ENCODE measurements around the gene ASB17. TPM values are rescaled to one million over a fixed set of nuclear protein-coding genes. Genes with fewer than 3 reads are reported as not detected.

ASB17 gene
- total RNA-seq, 1 donor from 2014 or later = not detected

DNA sequence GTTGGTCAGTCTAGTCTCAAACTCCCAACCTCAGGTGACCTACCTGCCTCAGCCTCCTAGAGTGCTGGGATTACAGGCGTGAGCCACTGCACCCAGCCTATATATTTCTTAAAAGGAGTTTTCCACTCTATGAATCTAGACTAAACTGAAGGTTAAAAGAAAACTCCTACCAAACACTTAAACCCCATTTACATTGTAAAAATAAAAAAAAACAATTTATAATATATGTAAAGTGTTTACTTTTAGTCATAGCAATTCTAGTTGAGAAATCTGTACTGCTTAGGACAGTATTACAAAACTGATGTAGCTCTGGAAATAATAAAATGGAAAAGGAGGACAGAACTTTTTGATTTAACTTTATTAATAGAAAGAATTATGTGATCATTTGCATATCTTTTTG, 9.5 kb downstream of the ASB17 start:
- TF ChIP-seq, protein P1, sequence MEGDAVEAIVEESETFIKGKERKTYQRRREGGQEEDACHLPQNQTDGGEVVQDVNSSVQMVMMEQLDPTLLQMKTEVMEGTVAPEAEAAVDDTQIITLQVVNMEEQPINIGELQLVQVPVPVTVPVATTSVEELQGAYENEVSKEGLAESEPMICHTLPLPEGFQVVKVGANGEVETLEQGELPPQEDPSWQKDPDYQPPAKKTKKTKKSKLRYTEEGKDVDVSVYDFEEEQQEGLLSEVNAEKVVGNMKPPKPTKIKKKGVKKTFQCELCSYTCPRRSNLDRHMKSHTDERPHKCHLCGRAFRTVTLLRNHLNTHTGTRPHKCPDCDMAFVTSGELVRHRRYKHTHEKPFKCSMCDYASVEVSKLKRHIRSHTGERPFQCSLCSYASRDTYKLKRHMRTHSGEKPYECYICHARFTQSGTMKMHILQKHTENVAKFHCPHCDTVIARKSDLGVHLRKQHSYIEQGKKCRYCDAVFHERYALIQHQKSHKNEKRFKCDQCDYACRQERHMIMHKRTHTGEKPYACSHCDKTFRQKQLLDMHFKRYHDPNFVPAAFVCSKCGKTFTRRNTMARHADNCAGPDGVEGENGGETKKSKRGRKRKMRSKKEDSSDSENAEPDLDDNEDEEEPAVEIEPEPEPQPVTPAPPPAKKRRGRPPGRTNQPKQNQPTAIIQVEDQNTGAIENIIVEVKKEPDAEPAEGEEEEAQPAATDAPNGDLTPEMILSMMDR (IDR thresholded peaks at IDR 0.05; ENCODE audit: insufficient read depth, low read depth, low read length) = no peak
- no peak for TF ChIP-seq EZH2 (IDR thresholded peaks at IDR 0.05; ENCODE audit: insufficient read depth, low read length)
- no peaks in the 10 kb centered on the region for H3K9me3 Mint-ChIP-seq (ENCODE audit: unreplicated experiment)
- H3K4me1 Mint-ChIP-seq (ENCODE audit: low read depth, unreplicated experiment) = no peaks in the 10 kb centered on the region
- H3K9ac ChIP-seq (ENCODE audit: low read length) = no peak overlapping the region
- H3K9me3 ChIP-seq (ENCODE audit: insufficient read depth, low read depth, low read length) = no peaks in the 10 kb centered on the region
- H3K27ac ChIP-seq (ENCODE audit: low read depth, low read length) = no peak overlapping the region
- no peaks in the 10 kb centered on the region for H4K20me1 ChIP-seq (ENCODE audit: insufficient read depth, low read length)
- H3K4me3 ChIP-seq (ENCODE audit: insufficient read depth, low read depth, low read length) = no peak overlapping the region
- no peak overlapping the region for H2AFZ ChIP-seq (ENCODE audit: low read depth, low read length)
- no peaks in the 10 kb centered on the region for H3K27me3 Mint-ChIP-seq (ENCODE audit: low read depth, unreplicated experiment)
- no peaks in the 10 kb centered on the region for H3K79me2 ChIP-seq (ENCODE audit: insufficient read depth, low read length)
- no peaks in the 10 kb centered on the region for H3K36me3 Mint-ChIP-seq (ENCODE audit: low read depth, unreplicated experiment)
- H3K4me1 ChIP-seq (ENCODE audit: insufficient read depth, low read length) = no peaks in the 10 kb centered on the region
- FAIRE-seq = no peak
- H3K4me2 ChIP-seq (ENCODE audit: low read length) = no peak overlapping the region
- H3K27me3 ChIP-seq (ENCODE audit: insufficient read depth, low read length) = no peaks in the 10 kb centered on the region
- no peak overlapping the region for H3K4me3 Mint-ChIP-seq (ENCODE audit: unreplicated experiment)
- H3K27ac Mint-ChIP-seq (ENCODE audit: unreplicated experiment) = no peak overlapping the region
- no peaks in the 10 kb centered on the region for H3K36me3 ChIP-seq (ENCODE audit: insufficient read depth, low read length)
- no peak for DNase-seq (ENCODE audit: low read depth)

DNA sequence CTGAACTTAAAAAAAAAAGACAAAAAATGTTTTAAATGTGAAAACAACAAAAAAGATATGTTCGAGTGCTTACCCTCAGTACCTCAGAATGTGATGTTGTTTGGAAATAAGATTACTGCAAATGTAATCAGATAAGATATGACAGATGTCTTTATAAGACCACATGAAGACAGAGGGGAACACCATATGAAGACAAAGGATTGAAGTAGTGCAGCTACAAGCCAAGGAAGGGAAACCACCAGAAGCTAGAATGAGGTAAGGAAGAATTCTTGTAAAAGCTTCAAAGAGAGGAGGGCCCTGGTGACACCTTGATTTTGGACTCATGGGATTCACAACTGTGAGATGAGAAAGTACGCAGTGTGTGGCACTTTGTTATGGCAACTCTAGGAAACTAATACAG, 15.4 kb downstream of the ASB17 start:
- Mint-ChIP-seq H3K9me3 (ENCODE audit: unreplicated experiment) (no peaks in the 10 kb centered on the region), H3K4me1 (ENCODE audit: low read depth, unreplicated experiment) (no peaks in the 10 kb centered on the region), H3K27me3 (ENCODE audit: low read depth, unreplicated experiment) (peaks cover 5% of the 10 kb centered on the region), H3K36me3 (ENCODE audit: low read depth, unreplicated experiment) (no peaks in the 10 kb centered on the region), H3K4me3 (ENCODE audit: unreplicated experiment) (no peak overlapping the region), H3K27ac (ENCODE audit: unreplicated experiment) (no peak overlapping the region)
- Histone ChIP-seq H3K9me3 (ENCODE audit: insufficient read depth, low read depth, low read length) (no peaks in the 10 kb centered on the region), H3K36me3 (ENCODE audit: insufficient read depth, low read length) (no peaks in the 10 kb centered on the region), H3K27me3 (ENCODE audit: insufficient read depth, low read length) (no peaks in the 10 kb centered on the region), H3K79me2 (ENCODE audit: insufficient read depth, low read length) (no peaks in the 10 kb centered on the region), H3K27ac (ENCODE audit: low read depth, low read length) (no peak overlapping the region), H3K4me1 (ENCODE audit: insufficient read depth, low read length) (no peaks in the 10 kb centered on the region), H2AFZ (ENCODE audit: low read depth, low read length) (no peak overlapping the region), H3K9ac (ENCODE audit: low read length) (no peak overlapping the region), H4K20me1 (ENCODE audit: insufficient read depth, low read length) (no peaks in the 10 kb centered on the region), H3K4me3 (ENCODE audit: insufficient read depth, low read depth, low read length) (no peak overlapping the region), H3K4me2 (ENCODE audit: low read length) (no peak overlapping the region)
- no peak for FAIRE-seq
- TF ChIP-seq, protein P1 (IDR thresholded peaks at IDR 0.05; ENCODE audit: insufficient read depth, low read depth, low read length) = no peak
- TF ChIP-seq EZH2 (IDR thresholded peaks at IDR 0.05; ENCODE audit: insufficient read depth, low read length) = no peak
- no peak for DNase-seq (ENCODE audit: low read depth)

DNA sequence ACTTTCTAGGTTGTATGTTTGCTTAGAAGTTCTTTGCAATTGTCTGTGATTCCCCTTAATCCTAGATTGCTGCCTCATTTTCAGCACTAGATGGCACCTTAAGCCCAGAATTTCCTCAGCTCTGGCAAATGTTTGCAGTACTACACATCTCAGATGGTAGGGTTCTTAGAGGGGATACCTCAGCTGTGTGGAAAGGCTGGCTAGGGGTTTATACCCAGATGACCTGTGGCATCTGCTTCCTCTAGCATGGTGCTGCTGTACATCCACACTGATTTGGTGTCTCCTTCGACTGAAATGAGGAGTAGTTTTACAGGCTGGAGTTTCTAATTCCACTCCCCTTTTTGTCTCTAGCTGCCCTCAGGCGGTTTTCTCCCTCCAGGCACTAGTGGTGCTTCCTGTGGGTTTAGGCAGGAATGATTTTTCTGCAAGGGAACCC, 23.5 kb downstream of the ASB17 start:
- H3K36me3 ChIP-seq (ENCODE audit: insufficient read depth, low read length) = no peaks in the 10 kb centered on the region
- H2AFZ ChIP-seq (ENCODE audit: low read depth, low read length) = no peak overlapping the region
- Mint-ChIP-seq H3K9me3 (ENCODE audit: unreplicated experiment) (peaks cover 5% of the 10 kb centered on the region), H3K27ac (ENCODE audit: unreplicated experiment) (no peak overlapping the region), H3K4me3 (ENCODE audit: unreplicated experiment) (no peak overlapping the region), H3K27me3 (ENCODE audit: low read depth, unreplicated experiment) (no peaks in the 10 kb centered on the region), H3K36me3 (ENCODE audit: low read depth, unreplicated experiment) (no peaks in the 10 kb centered on the region), H3K4me1 (ENCODE audit: low read depth, unreplicated experiment) (no peaks in the 10 kb centered on the region)
- no peak overlapping the region for H3K4me3 ChIP-seq (ENCODE audit: insufficient read depth, low read depth, low read length)
- TF ChIP-seq, protein P1 (IDR thresholded peaks at IDR 0.05; ENCODE audit: insufficient read depth, low read depth, low read length) = peak; percentile 69
- TF ChIP-seq EZH2 (IDR thresholded peaks at IDR 0.05; ENCODE audit: insufficient read depth, low read length) = no peak
- FAIRE-seq (no peak), DNase-seq (ENCODE audit: low read depth) (peak; percentile 16)
- no peak overlapping the region for H3K4me2 ChIP-seq (ENCODE audit: low read length)
- no peaks in the 10 kb centered on the region for H3K79me2 ChIP-seq (ENCODE audit: insufficient read depth, low read length)
- no peaks in the 10 kb centered on the region for H3K9me3 ChIP-seq (ENCODE audit: insufficient read depth, low read depth, low read length)
- no peak overlapping the region for H3K9ac ChIP-seq (ENCODE audit: low read length)
- H4K20me1 ChIP-seq (ENCODE audit: insufficient read depth, low read length) = no peaks in the 10 kb centered on the region
- H3K27ac ChIP-seq (ENCODE audit: low read depth, low read length) = no peak overlapping the region
- no peaks in the 10 kb centered on the region for H3K27me3 ChIP-seq (ENCODE audit: insufficient read depth, low read length)
- H3K4me1 ChIP-seq (ENCODE audit: insufficient read depth, low read length) = no peaks in the 10 kb centered on the region

All from astrocyte (in vitro differentiated cells and primary cell).